NB4 (cell line): Measurements from ENCODE around the gene TSC22D1.

Experiments used
- DNase-seq: peaks from one replicate; pipeline ENCODE4 v3.0.0; 2010; ENCODE audit warnings: low read depth
- H3K4me3 ChIP-seq: one replicate; pipeline ENCODE4 v1.5.1; 2011; ENCODE audit warnings: mild to moderate bottlenecking, low read depth, low read length, moderate library complexity
- MYC ChIP-seq: IDR thresholded peaks from 2 replicates; pipeline ENCODE4 v1.6.1; 2011; ENCODE audit warnings: low read depth, low read length
- POLR2A ChIP-seq: IDR thresholded peaks from 2 replicates; pipeline ENCODE4 v1.6.1; 2011; ENCODE audit warnings: mild to moderate bottlenecking; ENCODE audit not compliant: insufficient read length; ENCODE audit errors: extremely low read depth
- TF ChIP-seq, protein P1 (sequence below): IDR thresholded peaks from 2 replicates; pipeline ENCODE4 v1.6.1; 2011; ENCODE audit warnings: low read depth, low read length
- TF ChIP-seq, protein P2 (sequence below): IDR thresholded peaks from one replicate; pipeline ENCODE4 v1.5.1; 2012; ENCODE audit warnings: low read depth, low read length

The TSC22D1 gene

DNA sequence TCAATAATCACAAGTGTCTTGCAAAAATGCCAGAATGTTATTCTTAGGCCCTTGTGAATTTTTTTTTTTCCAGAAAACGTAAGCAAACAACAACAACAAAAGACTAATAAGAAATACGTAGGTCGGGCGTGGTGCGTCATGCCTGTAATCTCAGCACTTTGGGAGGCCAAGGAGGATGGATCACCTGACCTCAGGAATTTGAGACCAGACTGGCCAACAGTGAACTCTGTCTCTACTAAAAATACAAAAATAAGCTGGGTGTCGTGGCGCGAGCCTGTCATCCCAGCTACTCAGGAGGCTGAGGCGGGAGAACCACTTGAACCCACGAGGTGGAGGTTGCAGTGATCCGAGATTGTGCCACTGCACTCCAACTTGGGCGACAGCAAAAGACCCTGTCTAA, 20.9 kb downstream of the TSC22D1 start:
- DNase-seq, result no peak
- TF ChIP-seq, protein P1, sequence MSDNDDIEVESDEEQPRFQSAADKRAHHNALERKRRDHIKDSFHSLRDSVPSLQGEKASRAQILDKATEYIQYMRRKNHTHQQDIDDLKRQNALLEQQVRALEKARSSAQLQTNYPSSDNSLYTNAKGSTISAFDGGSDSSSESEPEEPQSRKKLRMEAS, result no peak
- TF ChIP-seq MYC (no peak), POLR2A (no peak)
- TF ChIP-seq, protein P2, sequence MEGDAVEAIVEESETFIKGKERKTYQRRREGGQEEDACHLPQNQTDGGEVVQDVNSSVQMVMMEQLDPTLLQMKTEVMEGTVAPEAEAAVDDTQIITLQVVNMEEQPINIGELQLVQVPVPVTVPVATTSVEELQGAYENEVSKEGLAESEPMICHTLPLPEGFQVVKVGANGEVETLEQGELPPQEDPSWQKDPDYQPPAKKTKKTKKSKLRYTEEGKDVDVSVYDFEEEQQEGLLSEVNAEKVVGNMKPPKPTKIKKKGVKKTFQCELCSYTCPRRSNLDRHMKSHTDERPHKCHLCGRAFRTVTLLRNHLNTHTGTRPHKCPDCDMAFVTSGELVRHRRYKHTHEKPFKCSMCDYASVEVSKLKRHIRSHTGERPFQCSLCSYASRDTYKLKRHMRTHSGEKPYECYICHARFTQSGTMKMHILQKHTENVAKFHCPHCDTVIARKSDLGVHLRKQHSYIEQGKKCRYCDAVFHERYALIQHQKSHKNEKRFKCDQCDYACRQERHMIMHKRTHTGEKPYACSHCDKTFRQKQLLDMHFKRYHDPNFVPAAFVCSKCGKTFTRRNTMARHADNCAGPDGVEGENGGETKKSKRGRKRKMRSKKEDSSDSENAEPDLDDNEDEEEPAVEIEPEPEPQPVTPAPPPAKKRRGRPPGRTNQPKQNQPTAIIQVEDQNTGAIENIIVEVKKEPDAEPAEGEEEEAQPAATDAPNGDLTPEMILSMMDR, result no peak
- H3K4me3 ChIP-seq, result no peak overlapping the region

DNA sequence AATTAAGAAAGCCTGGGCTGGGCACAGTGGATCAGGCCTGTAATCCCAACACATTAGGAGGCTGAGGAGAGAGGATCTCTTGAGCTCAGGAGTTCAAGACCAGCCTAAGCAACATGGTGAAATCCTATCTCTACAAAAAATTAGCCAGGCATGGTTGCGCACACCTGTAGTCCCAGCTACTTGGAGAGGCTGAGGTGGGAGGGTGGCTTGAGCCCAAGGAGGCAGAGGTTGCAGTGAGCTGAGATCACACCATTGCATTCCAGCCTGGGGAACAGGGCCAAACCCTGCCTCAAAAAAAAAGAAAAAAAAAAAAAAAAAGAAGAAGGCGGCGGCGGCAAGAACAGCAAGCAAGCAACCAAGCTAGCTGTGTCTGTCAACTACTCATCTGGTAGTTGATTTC, 26.7 kb downstream of the TSC22D1 start:
- no peak for DNase-seq
- no peak overlapping the region for H3K4me3 ChIP-seq
- TF ChIP-seq, protein P2, result no peak
- TF ChIP-seq, protein P1, result no peak
- TF ChIP-seq POLR2A (no peak), MYC (no peak)

DNA sequence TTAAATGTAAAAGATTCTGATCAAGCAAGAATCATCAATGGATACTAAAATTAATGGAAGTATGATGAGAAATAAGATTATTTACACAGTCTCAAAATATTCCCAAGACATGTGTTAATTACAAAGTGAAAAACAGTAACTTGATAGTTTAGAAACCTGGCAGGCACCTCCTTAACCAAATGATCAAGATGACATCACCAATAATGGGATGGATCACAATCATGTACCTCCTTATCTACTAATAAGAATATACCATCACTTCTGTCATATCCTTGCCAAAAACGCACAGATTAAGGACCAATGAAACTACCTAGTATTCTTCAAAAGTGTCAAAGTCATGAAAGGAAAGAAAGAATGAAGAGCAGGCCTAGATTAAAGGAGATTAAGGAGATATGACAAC, 30.0 kb downstream of the TSC22D1 start:
- TF ChIP-seq MYC (no peak), POLR2A (no peak)
- H3K4me3 ChIP-seq, result no peak overlapping the region
- no peak for DNase-seq

DNA sequence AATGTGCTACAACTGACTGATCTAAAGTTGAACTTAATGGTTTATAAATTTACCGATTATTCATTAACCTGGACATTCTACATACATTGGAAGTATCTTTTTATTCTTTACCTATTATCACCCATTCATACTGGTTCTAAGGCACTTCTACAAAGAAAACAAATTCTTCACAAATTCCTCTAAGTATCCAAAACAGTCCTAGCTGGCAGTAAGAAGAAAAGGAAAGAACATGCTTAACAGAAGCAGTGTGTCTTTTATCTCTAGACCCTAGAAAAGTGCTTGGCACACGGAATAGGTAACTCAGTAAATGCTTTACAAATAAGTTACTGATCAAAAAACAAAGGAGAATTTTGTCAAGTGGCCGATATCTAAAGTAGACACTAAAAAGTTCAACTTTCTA, 32.8 kb downstream of the TSC22D1 start:
- no peak overlapping the region for H3K4me3 ChIP-seq
- TF ChIP-seq MYC, result no peak
- TF ChIP-seq, protein P1, result no peak
- TF ChIP-seq, protein P2, result no peak
- TF ChIP-seq POLR2A, result no peak
- no peak for DNase-seq

DNA sequence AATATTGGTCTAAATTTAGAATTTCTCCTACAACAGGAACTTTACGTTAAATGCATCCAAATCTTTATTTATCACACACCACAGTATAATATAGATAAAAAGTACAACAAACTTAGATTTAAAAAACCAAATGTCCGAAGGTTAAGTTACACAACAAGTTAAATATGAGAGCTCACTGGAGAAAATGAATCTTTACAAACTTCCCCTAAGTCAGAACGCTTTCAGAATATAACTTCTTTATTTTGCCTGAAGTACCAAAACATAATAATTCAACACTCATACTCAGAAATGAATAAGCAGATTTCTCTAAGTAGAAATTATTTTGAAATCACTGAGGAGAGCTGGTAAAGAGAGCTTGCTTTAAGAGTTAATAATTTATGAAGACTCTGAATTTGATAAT, 33.8 kb downstream of the TSC22D1 start:
- no peak for DNase-seq
- TF ChIP-seq POLR2A (no peak), MYC (no peak)
- TF ChIP-seq, protein P1, result no peak
- TF ChIP-seq, protein P2, result no peak
- no peak overlapping the region for H3K4me3 ChIP-seq

DNA sequence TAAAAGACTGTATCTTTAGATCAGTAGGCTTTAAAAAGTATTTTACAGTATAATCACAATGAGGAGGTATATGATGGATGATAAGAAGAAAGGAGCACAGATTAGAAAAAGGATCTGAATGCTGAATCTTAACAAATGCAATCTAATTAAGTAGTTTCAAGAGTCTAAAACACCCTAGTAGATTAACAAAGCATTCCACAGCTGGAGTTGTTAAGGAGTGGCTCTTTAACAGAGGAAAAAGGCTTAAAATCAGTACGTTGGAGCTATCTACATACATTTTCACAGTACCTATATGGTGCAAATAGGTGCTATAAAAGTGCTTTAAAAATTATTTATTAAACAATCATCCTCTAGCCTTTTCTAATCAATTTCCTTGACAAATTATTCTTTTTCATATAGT, 34.5 kb downstream of the TSC22D1 start:
- TF ChIP-seq MYC, result no peak
- TF ChIP-seq POLR2A, result no peak
- TF ChIP-seq, protein P2, result no peak
- TF ChIP-seq, protein P1, result no peak
- H3K4me3 ChIP-seq, result no peak overlapping the region
- DNase-seq, result no peak
